GM18520 (cell line): ENCODE measurements around the gene NUAK1.
A peak's percentile ranks its signal among the peaks of the same experiment; 100 is the strongest.
"Not testable (repeated sequence)": the region's sequence is repeated elsewhere in the genome, so short reads cannot be mapped to it uniquely, and the experiment has no call there.

ENCODE experiments used
- ATAC-seq: cut with Tn5 transposase; IDR thresholded peaks from one replicate; pipeline ENCODE4 v1.9.1; 2021; ENCODE audit not compliant: unreplicated experiment

NUAK1 gene

DNA sequence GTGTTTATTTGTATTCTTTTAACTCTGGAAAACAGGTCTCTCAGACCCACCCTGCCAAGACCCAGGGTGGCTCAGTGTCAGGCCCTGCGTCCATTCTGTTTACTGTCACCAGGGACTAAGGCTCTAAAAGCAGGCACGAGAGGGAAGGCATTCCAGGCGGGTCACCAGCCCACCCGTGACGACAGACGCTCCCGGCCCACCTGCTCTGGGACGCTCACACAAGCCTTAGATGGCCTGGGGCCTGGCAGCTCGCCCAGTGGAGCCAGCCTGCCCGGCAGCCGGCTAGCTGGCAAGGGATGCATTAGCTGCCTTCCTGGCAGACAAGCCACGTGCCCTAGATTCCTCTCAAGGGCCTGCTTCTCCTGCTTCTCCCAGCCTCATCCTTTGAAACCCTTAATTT, 9.2 kb upstream of the NUAK1 start:
- no peak for ATAC-seq

DNA sequence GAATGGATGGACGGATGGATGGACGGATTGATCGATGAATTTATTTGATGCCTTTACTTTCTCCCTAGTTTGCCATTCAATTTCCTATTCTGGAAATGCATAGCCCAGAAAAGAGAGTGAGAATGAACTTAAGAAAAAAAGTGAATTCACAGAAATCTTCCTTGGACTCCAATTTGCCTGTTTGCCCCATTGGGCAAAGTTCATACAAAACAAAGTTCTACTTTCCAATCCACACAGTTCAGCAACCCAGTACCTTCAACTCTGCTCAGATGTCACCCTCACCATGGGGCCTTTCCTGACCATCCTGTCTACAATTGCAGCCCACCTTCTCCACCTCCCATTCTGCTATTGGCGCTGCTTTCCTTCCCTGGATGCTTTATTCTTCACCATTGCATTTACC, 8.2 kb upstream of the NUAK1 start:
- no peak for ATAC-seq

DNA sequence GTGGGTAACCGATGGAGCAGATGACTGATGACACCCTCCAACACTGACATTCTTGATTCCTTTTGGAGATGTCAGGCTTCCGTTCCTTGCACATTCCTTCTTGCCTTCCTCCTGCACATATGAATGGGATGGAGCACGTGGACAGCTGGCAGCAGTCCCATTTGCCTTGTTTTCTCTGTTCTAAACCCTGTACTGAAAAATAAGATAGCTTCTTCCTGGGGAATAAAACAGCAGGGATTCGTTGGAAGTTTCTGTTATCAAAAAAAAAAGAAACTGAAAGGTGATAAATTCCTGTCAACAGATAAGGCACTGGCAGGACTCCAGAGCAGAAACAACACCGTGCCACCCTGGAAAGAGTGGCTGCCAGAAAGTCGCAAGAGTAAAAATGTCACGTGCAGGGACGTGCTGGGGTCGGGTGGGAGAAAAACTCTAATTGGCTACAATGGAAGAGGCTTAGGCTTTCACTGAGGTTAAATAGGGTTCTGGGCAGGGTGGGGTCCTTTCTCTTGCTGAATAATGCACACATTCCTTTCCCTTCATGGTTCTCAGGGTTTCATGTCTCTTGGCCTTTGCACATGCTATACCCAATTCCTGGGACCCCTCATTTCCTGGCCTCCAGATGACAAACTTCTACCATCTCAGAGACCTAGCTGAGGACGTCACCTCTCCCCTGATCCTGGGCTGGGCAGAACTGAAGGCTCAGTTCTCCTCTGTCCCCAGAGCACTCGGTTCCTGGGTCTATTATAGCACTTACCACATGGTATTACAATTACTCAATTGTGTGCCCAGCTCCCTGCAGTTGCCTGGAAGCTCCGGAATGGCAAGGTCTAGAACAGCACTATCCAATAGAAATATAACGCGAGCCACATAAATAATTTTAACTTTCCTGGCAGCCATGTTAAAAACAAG, 7.0 kb upstream of the NUAK1 start:
- ATAC-seq: no peak

DNA sequence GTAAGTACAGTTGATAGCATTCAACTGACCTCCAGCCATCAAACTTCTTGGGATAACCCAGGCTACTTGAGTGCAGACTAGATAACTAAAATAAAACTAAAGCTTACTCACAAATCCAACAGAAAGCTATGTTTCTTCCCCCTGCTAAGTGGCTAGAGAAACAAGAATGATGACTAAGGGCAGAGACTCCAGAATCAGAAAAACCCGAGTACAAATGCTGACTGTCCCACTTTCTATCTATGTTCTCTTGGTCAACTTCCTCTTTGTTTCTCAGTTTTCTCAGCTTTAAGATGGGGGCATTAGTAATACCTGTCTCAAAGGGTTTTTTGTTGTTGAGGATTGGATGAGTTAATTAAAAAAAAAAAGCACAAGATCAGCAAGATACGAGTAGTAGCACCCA, 6.1 kb upstream of the NUAK1 start:
- ATAC-seq: peak; percentile 52

DNA sequence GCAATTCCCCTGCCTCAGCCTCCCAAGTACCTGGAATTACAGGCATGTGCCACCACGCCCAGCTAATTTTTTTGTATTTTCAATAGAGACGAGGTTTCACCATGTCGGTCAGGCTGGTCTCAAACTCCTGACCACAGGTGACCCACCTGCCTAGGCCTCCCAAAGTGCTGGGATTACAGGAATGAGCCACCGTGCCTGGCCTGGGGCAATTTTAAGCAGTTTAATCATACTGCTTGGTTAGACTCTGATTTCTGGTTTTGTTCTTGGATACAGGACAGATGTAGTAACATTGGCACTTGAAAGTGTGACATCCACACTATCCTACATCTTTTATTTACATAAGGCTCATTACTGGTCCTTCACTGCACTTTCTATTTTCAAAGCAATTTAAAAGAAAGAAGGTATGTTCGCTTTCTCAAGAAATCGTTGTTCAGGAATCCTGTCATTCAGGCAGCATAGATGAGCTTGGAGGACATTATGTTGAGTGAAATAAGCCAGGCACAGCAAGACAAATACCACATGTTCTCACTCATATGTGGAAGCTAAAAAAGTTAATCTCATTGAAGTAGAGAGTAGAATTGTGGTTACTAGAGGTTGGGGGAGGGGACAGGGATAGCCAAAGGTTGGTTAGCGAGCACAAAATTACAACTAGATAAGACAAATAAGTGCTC, 4.0 kb upstream of the NUAK1 start:
- ATAC-seq: no peak

DNA sequence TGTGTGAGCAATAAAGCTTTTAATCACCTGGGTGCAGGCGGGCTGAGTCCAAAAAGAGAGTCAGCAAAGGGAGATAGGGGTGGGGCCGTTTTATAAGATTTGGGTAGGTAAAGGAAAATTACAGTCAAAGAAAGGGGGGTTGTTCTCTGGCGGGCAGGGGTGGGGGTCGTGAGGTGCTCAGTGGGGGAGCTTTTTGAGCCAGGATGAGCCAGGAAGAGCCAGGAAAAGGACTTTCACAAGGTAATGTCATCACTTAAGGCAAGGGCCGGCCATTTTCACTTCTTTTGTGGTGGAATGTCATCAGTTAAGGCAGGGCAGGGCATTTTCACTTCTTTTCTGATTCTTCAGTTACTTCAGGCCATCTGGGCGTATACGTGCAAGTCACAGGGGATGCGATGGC, 3.2 kb upstream of the NUAK1 start:
- ATAC-seq: not testable (repeated sequence)

DNA sequence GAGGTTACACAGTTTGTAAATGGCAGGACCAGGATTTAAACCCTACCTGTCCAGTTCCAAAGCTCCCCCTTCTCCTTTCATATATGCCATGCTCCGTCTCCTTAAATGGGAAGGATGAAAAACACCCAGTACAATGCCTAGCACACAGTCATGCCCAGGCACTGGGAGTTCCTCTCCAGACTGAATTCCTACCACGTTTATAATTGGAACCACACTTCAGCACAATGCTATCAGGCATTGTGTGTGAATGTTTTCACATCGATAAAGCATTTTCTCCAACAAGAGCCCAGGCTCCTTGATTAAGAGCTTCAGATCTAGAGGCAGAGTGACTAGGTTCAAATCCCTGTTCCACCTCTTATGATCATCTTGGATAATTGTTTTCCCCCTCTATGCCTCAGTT, 2.7 kb upstream of the NUAK1 start:
- ATAC-seq: no peak

DNA sequence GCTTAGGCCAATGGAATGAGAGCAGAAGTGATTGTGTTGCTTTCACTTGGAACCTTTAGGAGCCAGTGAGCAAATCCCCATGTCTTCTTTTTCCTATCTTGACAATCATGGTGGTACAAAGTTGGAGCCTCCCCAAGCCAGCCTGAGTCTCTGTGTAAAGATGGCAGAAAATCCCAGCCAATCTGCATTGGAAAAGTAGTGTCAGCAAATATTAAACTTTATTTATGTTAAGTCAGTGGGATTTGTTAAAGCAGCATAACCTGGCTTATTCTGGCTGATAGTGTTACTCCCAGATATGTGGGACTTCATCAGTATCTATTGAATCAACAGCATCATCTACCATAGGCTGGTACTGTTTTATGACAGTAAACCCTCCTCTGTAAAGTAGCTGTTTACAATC, 2.2 kb upstream of the NUAK1 start:
- ATAC-seq: no peak

DNA sequence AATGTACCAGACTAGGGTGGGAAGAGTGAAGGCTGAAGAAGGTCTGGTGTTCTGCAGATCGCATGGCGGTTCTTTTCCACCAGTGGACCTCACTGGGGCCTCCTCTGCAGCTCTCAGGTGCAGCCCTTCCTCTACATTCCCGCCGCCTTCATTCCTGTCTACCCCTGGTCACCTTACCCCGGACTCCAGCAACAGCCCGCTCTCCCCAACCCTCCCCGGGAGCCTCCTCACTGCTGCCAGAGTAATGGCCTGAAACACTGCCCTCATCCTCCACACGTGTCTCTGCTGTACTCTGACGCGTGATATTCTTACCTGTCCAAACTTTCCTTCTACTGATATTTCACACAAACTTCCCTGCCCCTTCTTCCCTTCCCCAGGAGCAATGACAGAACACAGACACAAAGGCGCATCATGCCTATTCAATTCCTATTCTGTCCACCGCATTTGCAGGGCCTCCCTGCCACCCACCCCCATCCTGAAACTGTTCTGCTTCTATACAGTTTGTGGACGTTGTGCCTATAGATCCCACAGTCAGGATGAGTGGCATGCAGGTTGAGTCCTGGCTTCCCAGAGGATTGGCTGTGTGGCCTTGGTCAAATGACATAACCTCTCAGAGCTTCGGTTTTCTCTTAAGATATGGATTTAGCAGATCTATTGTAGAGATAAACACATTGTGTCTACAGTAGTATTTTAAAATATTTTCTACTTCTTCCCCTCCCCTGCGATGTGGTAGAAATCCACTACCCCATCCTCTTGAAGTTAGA, 1.7 kb upstream of the NUAK1 start:
- no peak for ATAC-seq

DNA sequence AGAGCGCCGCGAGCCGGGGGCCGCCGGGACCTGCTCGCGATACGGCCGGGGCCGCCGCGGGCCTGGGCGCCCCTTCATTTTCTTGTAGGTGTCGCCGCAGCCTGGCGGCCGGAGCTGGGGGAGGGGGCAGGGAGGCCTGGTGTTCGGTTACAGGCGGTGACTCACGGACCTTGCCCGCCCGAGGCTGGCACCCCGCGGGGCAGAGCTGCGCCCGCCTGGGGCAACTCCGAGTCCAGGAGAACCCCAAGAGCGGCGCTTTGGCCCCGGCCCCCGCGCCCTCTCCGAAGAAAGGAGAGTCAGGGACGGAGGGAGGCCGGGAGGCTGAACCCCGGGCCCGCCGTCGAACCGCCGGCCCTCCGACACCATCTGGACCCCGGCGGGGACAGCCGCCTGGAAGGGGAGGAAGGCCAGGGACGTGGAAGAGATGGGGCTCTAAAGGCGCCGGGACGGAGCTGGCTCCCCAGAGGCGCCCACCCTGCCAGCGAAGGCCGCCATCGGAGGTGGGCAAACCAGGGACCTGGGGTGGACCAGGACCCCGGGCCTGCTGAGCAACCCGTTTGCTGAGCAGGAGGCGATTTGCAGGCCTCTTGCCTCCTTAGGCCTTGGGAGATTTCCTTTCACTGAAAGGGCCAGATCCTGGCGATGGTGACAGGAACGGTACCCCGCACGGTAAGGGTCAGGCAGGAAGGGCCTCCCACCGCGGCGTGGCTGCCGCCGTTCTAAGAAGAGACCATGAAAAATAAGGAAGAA, 843 bp upstream of the NUAK1 start:
- ATAC-seq: no peak

DNA sequence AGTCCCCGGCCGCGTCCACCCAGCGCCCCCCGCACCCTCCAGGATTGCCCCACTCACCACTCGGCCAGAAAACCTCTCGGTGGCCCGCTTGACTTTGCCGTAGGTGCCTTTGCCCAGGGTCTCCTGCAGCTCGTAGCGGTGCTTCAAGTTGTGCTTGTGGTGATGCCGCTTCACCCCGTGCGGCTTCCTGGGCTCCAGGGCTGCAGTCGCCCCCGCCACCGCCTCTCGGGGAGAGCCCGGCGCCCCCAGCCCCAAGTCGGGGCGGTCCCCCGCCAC, 459 bp downstream of the NUAK1 start:
- ATAC-seq: no peak

DNA sequence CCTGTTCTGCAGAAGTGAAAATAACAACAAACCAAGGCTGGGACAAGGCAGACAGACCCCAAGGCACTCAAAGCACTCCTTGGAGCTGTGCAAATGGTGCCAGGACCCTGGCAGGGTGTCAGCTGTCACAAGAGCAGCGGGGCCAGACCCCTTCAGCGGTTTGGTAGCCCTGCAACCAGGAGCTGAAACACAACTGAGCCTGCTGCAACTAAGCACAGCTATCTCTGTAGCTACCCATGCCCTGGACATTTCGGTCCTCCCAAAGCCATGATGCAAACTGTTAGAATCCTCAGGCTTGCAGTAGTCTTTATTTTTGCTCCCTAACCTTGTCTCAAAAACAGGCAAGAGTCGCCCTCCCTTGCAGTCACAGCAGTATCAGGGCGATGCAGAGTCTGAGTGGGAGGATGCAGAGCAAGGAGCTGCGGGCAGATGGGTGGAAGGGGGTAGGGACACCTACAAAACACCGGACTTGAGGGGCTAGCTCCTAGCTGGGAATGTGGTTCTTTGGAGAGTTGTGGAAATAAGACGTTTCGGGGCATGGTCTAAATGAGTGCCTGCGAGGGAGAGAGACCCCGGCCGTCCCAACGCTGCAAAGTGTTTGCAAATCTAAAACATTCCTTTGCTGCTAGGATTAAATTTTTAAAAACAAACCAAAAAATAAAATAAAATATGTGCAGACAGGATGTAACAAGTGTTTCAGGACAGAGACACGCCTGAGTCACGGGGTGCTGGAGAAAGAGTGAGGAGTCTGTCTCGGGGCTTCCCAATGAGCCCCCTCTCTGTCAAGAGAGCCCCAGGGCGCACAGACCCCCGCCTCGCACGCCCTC, 1.0 kb downstream of the NUAK1 start:
- no peak for ATAC-seq

DNA sequence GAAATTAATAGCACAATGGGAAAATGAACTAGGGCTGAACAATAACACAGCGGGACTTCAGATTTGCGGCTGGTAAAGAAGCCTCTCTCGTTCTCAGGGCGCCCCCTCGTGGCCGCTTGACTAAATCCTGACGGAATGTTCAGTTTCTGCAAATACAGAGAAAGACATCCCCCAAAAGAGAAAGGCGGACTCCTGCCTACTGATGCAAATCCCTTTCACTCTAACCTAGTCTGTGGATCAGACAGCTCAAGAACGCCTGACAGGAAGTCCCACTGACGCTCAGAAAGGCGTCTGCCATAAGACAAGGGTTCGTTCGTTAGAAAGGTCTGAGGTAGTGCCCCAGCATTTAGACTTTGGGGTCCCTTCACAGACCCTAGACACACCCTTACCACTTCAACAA, 2.5 kb downstream of the NUAK1 start:
- ATAC-seq: no peak

DNA sequence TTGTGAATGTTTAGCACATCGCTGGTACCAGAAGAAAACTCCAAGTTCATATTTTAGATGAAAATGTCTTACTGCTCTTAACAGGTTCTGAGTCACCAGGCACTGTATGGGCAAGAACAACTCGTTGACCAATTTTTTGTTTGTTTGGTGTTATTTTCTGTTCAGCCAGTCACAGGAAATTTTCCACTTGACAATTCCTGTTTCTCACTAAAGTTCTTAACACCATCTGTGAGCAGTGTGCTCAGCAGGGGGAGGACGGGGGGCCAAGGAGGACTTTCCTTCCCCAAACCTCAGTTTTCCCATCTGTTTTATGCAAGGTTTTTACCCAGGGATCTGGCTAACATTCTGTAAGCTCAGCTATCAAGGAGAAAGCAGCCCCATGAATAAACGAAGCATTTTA, 3.0 kb downstream of the NUAK1 start:
- no peak for ATAC-seq

DNA sequence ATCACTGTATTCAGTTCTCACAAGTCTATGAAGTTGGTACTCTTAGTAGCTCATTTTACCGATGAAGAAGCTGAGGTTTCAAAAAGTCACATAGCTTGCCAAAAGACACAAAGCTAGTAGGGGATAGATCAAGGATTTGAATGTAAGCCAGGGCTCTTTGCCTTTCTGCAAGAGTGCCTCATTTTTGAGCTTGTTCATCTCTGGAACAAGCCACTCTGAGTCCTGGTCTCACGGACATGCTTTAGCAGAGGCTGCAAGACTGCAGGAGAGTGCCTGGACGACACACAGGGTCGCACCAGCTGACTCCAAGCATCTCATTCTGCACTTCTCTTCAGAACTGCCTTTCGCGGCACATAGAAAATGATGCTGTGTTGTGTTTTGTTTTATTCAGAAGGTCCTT, 3.7 kb downstream of the NUAK1 start:
- ATAC-seq: no peak

DNA sequence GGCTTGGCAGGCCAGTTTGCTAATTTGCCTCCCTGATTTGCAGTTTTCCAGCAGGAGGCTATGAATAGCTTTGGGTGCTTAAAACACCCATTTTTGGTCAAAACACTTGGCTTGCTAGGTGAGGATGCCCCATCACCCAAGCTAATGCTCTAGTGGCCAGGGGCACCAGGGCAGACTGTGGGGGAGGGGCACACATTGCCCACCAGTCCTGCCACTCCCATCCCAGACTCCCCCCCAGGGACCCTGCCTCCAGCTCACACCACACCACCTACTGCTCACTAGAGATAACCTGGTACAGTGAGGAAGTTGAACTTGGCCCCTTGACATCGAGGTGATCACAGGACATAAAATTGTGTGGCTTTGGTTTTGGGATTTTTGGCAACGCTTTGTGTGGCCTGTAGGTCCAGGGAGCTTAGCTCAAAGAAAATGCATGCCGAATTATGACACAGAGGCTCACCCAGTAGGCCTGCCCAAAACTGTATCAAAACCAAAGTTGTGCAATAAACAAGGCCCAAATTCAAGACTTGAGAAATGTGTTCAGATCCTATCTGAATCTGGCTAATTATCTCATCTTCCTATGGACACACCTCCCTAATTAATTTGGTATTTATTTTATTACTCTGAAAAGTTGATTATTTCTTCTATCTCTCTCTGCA, 4.3 kb downstream of the NUAK1 start:
- no peak for ATAC-seq

DNA sequence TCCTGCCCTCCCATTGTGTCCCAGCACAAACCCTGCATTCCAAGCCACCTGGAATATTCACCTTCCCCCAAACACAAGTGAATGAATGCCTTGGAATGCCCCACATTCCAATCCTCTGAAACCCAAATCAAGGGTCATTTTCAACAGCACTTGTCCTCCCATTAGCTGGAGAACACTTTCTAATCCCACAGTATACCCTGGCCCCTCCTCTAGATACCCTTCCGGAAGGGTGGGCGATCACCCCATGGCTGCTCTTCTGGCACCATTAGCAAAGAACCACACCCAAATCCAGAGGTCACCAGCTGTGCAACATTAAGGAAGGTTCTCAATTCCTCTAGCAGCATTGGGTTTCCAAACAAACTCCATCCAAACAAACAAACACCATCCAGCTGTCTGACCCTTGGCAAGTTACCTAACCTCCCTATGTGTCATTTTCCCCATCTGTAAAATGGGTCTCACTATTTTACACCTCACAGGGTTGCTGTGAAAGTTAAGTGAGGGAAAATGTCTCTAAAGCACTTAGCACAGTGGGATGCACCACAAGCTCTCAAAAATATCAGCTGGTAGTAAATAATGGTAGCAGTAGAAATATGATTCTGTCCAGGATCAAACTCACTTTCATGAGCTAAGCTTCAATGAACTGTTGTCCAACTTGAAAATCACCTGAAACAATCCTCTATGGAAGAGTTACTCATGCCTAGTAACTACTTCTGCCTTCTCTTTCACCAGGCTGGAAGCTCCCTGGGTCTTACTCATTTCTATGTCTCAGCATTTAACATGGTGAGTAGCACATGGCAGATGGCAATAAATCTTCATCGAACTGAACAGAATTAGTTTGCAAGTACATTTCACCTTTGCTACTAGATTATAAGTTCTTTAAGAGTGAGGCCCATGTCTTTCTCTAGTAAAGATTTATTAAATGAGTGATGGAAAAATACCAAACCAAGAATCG, 5.3 kb downstream of the NUAK1 start:
- no peak for ATAC-seq

DNA sequence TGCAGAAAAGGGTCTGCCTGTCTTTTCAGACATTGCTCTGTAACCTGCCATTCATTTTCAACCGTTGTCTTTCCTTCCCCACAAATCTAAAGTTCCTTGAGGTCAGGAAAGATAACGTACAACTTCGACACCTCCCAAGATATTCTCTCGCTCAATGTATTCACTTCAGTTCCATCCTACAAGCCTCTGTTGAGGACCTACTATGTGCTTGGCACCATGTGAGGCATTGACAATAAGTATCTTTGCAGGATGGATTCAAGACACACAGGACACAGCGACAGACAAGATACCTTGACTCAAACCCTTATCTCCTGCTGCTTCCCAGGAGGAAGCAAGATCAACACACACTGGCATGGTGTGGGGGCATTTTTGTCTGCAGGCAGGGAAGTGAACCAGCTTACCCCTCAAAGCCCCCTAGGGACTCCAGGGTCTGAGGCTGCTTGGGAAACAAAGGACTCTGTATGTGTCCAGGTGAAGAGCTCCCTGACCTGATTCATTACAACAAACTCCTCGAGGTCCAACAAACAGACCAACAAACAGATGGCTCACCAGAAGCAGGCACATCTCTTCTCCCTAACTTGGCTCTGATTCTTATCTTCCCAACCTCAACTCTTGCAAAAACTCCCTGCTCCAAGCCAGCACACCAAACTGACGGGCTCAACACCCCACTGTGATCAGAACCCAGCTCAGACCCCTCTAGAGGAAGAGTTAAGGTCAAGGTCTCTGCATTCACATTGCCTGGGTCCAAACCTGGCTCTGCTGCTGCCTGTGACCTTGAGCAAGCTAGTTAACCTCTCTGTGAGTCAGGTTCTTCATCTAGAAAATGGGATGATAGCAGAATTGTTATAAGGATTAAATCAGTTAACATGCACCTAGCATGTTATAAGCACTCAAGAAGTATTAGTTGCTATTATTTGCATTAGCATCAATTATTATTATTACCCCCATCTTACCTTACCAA, 6.3 kb downstream of the NUAK1 start:
- no peak for ATAC-seq
